Activated CD4-positive, alpha-beta T cell treated with anti-CD3 and anti-CD28 coated beads, Interleukin-2, amount 50 U/mL, for 1 hour (primary cell): ENCODE data around the gene FGFR1OP2.

Experiments
- DNase-seq: peaks from one replicate; pipeline ENCODE4 v3.0.0-alpha.2; 2020

The FGFR1OP2 gene

GRCh38 chr12:27005495-27005894, 67.2 kb downstream of the FGFR1OP2 start:
- DNase-seq = no peak

GRCh38 chr12:27006797-27007467, 68.7 kb downstream of the FGFR1OP2 start:
- no peak for DNase-seq

- DNase-seq = no peak
Observed at GRCh38 chr12:27008081-27008480, 69.8 kb downstream of the FGFR1OP2 start.

GRCh38 chr12:27009881-27010301, 71.6 kb downstream of the FGFR1OP2 start:
- DNase-seq = no peak

- no peak for DNase-seq
Observed at GRCh38 chr12:27012239-27012981, 74.1 kb downstream of the FGFR1OP2 start.

GRCh38 chr12:27012982-27013255, 74.6 kb downstream of the FGFR1OP2 start:
- DNase-seq = no peak

- no peak for DNase-seq
Observed at GRCh38 chr12:27013611-27014084, 75.4 kb downstream of the FGFR1OP2 start.

GRCh38 chr12:27014085-27014858, 76.0 kb downstream of the FGFR1OP2 start, which contains the start of gene TM7SF3:
Gene TM7SF3, minus strand, starts transcription at chr12:27014384. Its CDS starts 216 bp downstream, at chr12:27014168.
- peak; percentile 95 for DNase-seq

GRCh38 chr12:27014859-27015729, 76.8 kb downstream of the FGFR1OP2 start:
- peak; percentile 7 for DNase-seq

GRCh38 chr12:27015730-27016076, 77.4 kb downstream of the FGFR1OP2 start:
- no peak for DNase-seq
